GM12878 (cell line): ENCODE results near the gene MICALL2.

Source experiments
- BRCA1 ChIP-seq: IDR thresholded peaks from 2 replicates; pipeline ENCODE4 v1.6.1; 2011; ENCODE audit warnings: low read depth, low read length, improper control_type of control experiment
- CEBPB ChIP-seq, 2 experiments: fragments of 150-350 bp in 1 of 2; IDR thresholded peaks; 2 replicates each; pipeline ENCODE4 v1.6.1; 2012 to 2014; ENCODE audit warnings: low read depth in 2 of 2, low read length in 2 of 2, borderline replicate concordance in 1 of 2, inconsistent platforms in 1 of 2
- EGR1 ChIP-seq, 2 experiments: IDR thresholded peaks; 1 replicate in 1 of 2; 2 replicates in 1 of 2; pipeline ENCODE4 v1.6.1; 2011 to 2012; ENCODE audit warnings: low read depth in 2 of 2, low read length in 2 of 2, borderline replicate concordance in 1 of 2, mild to moderate bottlenecking in 1 of 2, moderate library complexity in 1 of 2
- POLR2A ChIP-seq: IDR thresholded peaks from 2 replicates; pipeline ENCODE4 v1.6.1; 2011; ENCODE audit warnings: low read depth, mild to moderate bottlenecking, low read length
- TAF1 ChIP-seq: IDR thresholded peaks from 2 replicates; pipeline ENCODE4 v1.6.1; 2011; ENCODE audit warnings: mild to moderate bottlenecking, low read depth, low read length, borderline replicate concordance
- WRNIP1 ChIP-seq: IDR thresholded peaks from 2 replicates; pipeline ENCODE4 v1.6.1; 2011; ENCODE audit warnings: low read depth, low read length, improper control_type of control experiment, borderline replicate concordance
- YY1 ChIP-seq: IDR thresholded peaks from 2 replicates; pipeline ENCODE4 v1.6.1; 2011; ENCODE audit warnings: low read depth, mild to moderate bottlenecking, low read length
- ZBED1 ChIP-seq: IDR thresholded peaks from 2 replicates; pipeline ENCODE4 v1.6.1; 2016; ENCODE audit warnings: borderline replicate concordance
- ZNF24 ChIP-seq: fragments of 450-650 bp; IDR thresholded peaks from 2 replicates; pipeline ENCODE4 v1.6.1; 2017; ENCODE audit warnings: antibody characterized with exemption, mild to moderate bottlenecking
- TF ChIP-seq, protein P1 (sequence below), 3 experiments: IDR thresholded peaks in 2 of 3; conservative IDR thresholded peaks in 1 of 3; 2 replicates each; pipeline ENCODE4 v1.5.1; 2011; ENCODE audit warnings: low read depth in 3 of 3, low read length in 3 of 3, mild to moderate bottlenecking in 3 of 3, control low read depth in 2 of 3, moderate library complexity in 2 of 3, inconsistent platforms in 1 of 3, mixed read lengths in 1 of 3; ENCODE audit not compliant: control insufficient read depth in 2 of 3, insufficient read depth in 1 of 3; ENCODE audit errors: extremely low read depth in 1 of 3
- TF ChIP-seq, protein P2 (sequence below): fragments of 150-350 bp; IDR thresholded peaks from 2 replicates; pipeline ENCODE4 v1.6.1; 2016; ENCODE audit warnings: low read depth, low read length

DNA sequence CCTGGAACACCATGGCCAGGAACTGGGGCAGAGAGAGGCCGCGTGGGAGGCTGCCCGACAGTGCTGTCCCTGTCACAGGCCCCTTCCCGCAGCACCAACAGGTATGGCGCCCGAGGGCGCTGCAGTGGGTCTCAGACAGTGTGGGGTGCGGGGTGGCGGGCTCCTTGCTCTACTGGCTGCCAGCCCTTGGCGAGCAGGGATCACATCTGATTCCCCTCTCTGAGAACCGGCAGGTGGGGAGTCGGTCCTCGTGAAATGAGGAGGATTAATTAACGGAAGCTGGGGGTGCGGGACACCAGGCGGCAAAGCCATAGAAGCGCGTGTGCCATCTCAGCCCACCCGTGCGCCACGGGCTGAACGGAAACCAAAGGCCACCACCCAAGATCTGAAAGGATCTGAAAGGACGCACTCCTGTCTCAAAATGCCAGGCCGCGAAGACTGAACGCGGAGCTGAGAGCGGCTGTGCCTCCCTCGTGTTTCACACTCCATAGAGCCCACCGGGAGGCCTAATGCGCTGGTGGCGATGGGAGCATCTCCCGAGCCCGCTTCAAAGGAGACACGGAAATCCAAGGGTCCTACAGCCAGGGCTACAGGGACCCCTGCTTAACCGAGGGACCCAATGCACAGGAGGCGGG is 38.1 kb upstream of the MICALL2 start:
- TF ChIP-seq POLR2A (no peak), TAF1 (no peak), YY1 (no peak), CEBPB (IDR thresholded peaks at IDR 0.05; ENCODE audit: borderline replicate concordance in 1 of 2, low read depth in 2 of 2, low read length in 2 of 2) (no peak), EGR1 (IDR thresholded peaks at IDR 0.05; ENCODE audit: borderline replicate concordance in 1 of 2, low read depth in 2 of 2, low read length in 2 of 2) (no peak), BRCA1 (no peak), ZBED1 (no peak), WRNIP1 (no peak), ZNF24 (no peak)
- TF ChIP-seq, protein P1, sequence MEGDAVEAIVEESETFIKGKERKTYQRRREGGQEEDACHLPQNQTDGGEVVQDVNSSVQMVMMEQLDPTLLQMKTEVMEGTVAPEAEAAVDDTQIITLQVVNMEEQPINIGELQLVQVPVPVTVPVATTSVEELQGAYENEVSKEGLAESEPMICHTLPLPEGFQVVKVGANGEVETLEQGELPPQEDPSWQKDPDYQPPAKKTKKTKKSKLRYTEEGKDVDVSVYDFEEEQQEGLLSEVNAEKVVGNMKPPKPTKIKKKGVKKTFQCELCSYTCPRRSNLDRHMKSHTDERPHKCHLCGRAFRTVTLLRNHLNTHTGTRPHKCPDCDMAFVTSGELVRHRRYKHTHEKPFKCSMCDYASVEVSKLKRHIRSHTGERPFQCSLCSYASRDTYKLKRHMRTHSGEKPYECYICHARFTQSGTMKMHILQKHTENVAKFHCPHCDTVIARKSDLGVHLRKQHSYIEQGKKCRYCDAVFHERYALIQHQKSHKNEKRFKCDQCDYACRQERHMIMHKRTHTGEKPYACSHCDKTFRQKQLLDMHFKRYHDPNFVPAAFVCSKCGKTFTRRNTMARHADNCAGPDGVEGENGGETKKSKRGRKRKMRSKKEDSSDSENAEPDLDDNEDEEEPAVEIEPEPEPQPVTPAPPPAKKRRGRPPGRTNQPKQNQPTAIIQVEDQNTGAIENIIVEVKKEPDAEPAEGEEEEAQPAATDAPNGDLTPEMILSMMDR (IDR thresholded peaks at IDR 0.05 in 2 of 3, conservative IDR thresholded peaks at IDR 0.05 in 1 of 3; ENCODE audit: control insufficient read depth in 2 of 3, extremely low read depth in 1 of 3, insufficient read depth in 1 of 3, low read depth in 3 of 3, low read length in 3 of 3): no peak
- TF ChIP-seq, protein P2, sequence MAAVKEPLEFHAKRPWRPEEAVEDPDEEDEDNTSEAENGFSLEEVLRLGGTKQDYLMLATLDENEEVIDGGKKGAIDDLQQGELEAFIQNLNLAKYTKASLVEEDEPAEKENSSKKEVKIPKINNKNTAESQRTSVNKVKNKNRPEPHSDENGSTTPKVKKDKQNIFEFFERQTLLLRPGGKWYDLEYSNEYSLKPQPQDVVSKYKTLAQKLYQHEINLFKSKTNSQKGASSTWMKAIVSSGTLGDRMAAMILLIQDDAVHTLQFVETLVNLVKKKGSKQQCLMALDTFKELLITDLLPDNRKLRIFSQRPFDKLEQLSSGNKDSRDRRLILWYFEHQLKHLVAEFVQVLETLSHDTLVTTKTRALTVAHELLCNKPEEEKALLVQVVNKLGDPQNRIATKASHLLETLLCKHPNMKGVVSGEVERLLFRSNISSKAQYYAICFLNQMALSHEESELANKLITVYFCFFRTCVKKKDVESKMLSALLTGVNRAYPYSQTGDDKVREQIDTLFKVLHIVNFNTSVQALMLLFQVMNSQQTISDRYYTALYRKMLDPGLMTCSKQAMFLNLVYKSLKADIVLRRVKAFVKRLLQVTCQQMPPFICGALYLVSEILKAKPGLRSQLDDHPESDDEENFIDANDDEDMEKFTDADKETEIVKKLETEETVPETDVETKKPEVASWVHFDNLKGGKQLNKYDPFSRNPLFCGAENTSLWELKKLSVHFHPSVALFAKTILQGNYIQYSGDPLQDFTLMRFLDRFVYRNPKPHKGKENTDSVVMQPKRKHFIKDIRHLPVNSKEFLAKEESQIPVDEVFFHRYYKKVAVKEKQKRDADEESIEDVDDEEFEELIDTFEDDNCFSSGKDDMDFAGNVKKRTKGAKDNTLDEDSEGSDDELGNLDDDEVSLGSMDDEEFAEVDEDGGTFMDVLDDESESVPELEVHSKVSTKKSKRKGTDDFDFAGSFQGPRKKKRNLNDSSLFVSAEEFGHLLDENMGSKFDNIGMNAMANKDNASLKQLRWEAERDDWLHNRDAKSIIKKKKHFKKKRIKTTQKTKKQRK: no peak
